Ovary (tissue), 9 donors: ENCODE measurements around the gene PKD1L1. TPM values are rescaled to one million over a fixed set of nuclear protein-coding genes. Genes with fewer than 3 reads are reported as not detected.

ENCODE experiments used
- DNase-seq, 5 donors: peaks; one replicate each; pipeline ENCODE4 v3.0.0-alpha.2; 2019 to 2020
- H3K27ac ChIP-seq, 2 donors: fragments of 200-600 bp; one replicate each; pipeline versions ENCODE4 v1.5.1 to v1.8.0; 2019 to 2022
- H3K27me3 ChIP-seq: fragments of 200-600 bp; one replicate; pipeline ENCODE4 v1.8.0; 2022
- H3K36me3 ChIP-seq: fragments of 200-600 bp; sonication (generic); one replicate; pipeline ENCODE4 v1.5.1; 2019
- H3K4me1 ChIP-seq: one replicate; pipeline ENCODE4 v1.8.1; 2013; ENCODE audit warnings: mild to moderate bottlenecking, moderate library complexity; ENCODE audit not compliant: insufficient read depth
- H3K4me3 ChIP-seq: fragments of 200-600 bp; sonication (generic); one replicate; pipeline ENCODE4 v1.5.1; 2017
- H3K9me3 ChIP-seq, 2 donors: fragments of 200-600 bp in 1 of 2; sonication (generic) in 1 of 2; one replicate each; pipeline versions ENCODE4 v1.5.1 to v1.8.1; 2013 to 2019; ENCODE audit warnings: mild to moderate bottlenecking in 1 of 2, moderate library complexity in 1 of 2
- EP300 ChIP-seq: sonication (generic); formaldehyde crosslinking; IDR thresholded peaks from one replicate; pipeline ENCODE4 v1.6.1; 2017; ENCODE audit warnings: antibody characterized with exemption
- POLR2A ChIP-seq: fragments of 450-650 bp; IDR thresholded peaks from one replicate; pipeline ENCODE4 v1.6.1; 2017; ENCODE audit warnings: antibody characterized with exemption, mild to moderate bottlenecking, moderate library complexity
- WGBS, 3 donors: extraction: QIAGEN DNeasy Blood & Tissue Kit in 1 of 3; methylation state at CpG; one replicate each; pipeline versions ENCODE4 v1.1.5 to v1.1.7; 2013 to 2017; 5-methylcytosine and 5-hydroxymethylcytosine counted together
- intact Hi-C, 4 donors: fragments of 100-400 bp; cut with DNase I; formaldehyde crosslinking; loops; one replicate each; pipeline versions ENCODE4 v1.11.0 to v1.15.1; 2022 to 2023
- polyA plus RNA-seq, 2 donors: library from polyadenylated mRNA; stranded (reverse); fragments of 200-250 nt in 1 of 2; fragments of 350-450 nt in 1 of 2; fragmentation: Illumina TruSeq in 1 of 2; extraction: RNeasy Lipid Tissue Mini Kit (QIAGEN cat#74804) in 1 of 2; gene quantifications; one replicate each; pipeline ENCODE4 v1.2.3, GENCODE V29; 2013 to 2014
- total RNA-seq, 7 donors: library from RNA; depleted of rRNA in 2 of 7; stranded (reverse); fragments of >200 nt in 2 of 7; fragmentation: NEBNext Ultra II Directional in 3 of 7; extraction: Animal tissue kit (Norgen Biotek cat#: 25700) in 3 of 7; gene quantifications; one replicate each; pipeline versions ENCODE4 v1.1.0 to v1.2.4, GENCODE V29; 2016 to 2023
- TF ChIP-seq, protein P1 (sequence below), 3 donors: fragments of 450-650 bp in 2 of 3; fragments of 200-600 bp in 1 of 3; IDR thresholded peaks; one replicate each; pipeline versions ENCODE4 v1.5.1 to v1.8.0; 2016 to 2022; ENCODE audit warnings: antibody characterized with exemption in 3 of 3, mild to moderate bottlenecking in 1 of 3
- donor health status: DM: no; HTN: no; CAD: no; lungs with moderate emphysema.
- donor health status: DM: no; HTN: no; CAD: no.
- donor health status: Bipolar disorder and iron deficiency.
- donor health status: DM: yes; HTN: yes; CAD: no.
- donor health status: DM: no; HTN: no; CAD: no.
- donor health status: DM: yes; HTN: yes; CAD: no.

PKD1L1 gene
- total and polyA plus RNA-seq, 9 donors: 0.11 to 0.48 (median 0.22) TPM

- intact Hi-C loops: no loop called here
- no peaks in the 10 kb centered on the region for H3K36me3 ChIP-seq
- H3K4me3 ChIP-seq: no peak overlapping the region
- TF ChIP-seq POLR2A (no peak), EP300 (no peak)
- TF ChIP-seq, protein P1, sequence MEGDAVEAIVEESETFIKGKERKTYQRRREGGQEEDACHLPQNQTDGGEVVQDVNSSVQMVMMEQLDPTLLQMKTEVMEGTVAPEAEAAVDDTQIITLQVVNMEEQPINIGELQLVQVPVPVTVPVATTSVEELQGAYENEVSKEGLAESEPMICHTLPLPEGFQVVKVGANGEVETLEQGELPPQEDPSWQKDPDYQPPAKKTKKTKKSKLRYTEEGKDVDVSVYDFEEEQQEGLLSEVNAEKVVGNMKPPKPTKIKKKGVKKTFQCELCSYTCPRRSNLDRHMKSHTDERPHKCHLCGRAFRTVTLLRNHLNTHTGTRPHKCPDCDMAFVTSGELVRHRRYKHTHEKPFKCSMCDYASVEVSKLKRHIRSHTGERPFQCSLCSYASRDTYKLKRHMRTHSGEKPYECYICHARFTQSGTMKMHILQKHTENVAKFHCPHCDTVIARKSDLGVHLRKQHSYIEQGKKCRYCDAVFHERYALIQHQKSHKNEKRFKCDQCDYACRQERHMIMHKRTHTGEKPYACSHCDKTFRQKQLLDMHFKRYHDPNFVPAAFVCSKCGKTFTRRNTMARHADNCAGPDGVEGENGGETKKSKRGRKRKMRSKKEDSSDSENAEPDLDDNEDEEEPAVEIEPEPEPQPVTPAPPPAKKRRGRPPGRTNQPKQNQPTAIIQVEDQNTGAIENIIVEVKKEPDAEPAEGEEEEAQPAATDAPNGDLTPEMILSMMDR (IDR thresholded peaks at IDR 0.05): no peak
- WGBS, 3 donors: 85 to 95% (median 91%) methylated on average over 6 of the region's 6 CpGs
- no peaks in the 10 kb centered on the region for H3K27me3 ChIP-seq
- DNase-seq: no peak
- no peaks in the 10 kb centered on the region for H3K4me1 ChIP-seq
- H3K9me3 ChIP-seq: no peaks in the 10 kb centered on the region
- no peak overlapping the region for H3K27ac ChIP-seq
Measured at GRCh38 chr7:47938574-47939165, 9.6 kb downstream of the PKD1L1 start.

DNA sequence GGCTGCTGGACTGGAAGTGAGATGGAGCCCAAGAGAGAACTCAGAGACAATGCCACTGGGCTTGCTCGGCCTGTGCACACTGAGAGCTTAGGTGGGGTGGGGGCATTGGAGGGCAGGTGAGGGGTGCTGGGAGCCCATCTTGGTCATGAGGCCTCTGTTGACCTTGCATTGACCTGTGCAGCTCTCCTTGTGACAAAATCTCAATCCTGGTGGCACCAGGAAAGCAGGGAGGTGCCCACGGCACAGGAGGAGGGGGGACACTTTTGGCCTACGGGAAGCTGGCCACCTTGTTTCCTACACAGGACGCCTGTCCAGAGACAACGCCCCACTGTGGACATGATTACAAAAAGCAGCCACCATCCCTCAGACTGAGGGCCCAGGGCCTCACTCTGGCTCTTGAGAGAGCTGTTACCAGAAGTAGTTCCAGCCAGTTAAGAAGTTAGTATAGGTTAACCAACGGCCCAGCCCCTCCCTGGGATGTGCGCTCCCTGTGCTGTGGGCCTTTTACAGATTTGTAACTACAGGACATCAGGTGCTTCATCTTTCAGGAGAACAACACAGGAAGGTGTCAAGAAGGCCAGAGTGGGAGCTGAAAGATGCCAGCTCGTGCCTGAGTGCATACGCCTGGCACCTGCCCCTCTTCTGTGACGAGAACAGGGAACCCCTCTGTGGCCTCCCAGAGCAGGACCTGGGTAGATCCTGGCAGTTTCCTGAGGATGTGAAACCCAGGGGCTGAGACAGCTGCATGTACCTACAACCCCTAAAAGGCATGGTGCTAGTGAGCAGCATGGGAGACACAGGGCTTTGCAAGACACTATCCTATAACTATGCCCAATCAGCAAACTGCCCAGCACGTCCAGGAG lies 10.3 kb downstream of the PKD1L1 start:
- intact Hi-C loops: no loop called here

DNA sequence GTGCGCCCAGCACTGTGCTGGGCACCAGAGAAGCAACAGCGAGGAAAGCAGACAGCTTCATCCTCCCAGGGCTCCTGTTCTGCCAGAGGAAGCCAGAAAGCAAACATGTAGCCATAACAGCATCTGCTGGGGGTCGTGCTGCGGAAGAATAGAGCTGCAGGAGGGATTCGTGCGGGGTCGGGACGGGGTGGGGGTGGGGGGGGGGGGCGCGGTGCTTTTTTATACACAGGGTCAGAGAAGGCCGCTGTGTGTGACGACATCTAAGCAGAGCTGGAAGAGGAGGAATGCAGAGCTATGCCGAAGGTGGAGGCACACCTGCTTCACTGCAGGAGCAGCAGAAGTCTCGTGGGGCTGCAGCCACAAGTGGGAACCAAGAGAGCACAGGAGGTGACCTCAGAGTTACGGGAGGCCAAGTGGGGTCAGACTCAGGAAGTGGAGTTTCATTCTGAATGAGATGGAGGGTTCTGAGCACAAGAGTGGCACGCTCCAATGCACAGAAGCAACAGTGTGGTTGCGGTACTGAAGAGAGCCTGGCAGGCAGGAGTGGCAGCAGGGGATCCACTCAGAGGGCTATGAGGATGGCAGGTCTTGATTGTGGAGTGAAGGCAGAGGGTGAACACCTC lies 11.1 kb downstream of the PKD1L1 start:
- Histone ChIP-seq H3K4me3 (no peak overlapping the region), H3K27ac (no peak overlapping the region), H3K4me1 (no peaks in the 10 kb centered on the region), H3K36me3 (no peaks in the 10 kb centered on the region), H3K9me3 (no peaks in the 10 kb centered on the region), H3K27me3 (no peaks in the 10 kb centered on the region)
- intact Hi-C loops: no loop called here
- DNase-seq: no peak
- TF ChIP-seq POLR2A (no peak), EP300 (no peak)
- TF ChIP-seq, protein P1 (IDR thresholded peaks at IDR 0.05): no peak
- 35 to 61% (median 52%) methylated on average over 17 of the region's 17 CpGs for WGBS, 3 donors

More for the DNA sequence above, 10.3 kb downstream of the PKD1L1 start:
- Histone ChIP-seq H3K4me3 (no peak overlapping the region), H3K9me3 (no peaks in the 10 kb centered on the region), H3K36me3 (no peaks in the 10 kb centered on the region), H3K4me1 (no peaks in the 10 kb centered on the region), H3K27me3 (no peaks in the 10 kb centered on the region), H3K27ac (no peak overlapping the region)
- DNase-seq: no peak
- 82 to 94% (median 88%) methylated on average over 11 of the region's 11 CpGs for WGBS, 3 donors
- TF ChIP-seq, protein P1 (IDR thresholded peaks at IDR 0.05): no peak
- TF ChIP-seq EP300 (no peak), POLR2A (no peak)

- Histone ChIP-seq H3K36me3 (no peaks in the 10 kb centered on the region), H3K4me1 (no peaks in the 10 kb centered on the region), H3K4me3 (no peak overlapping the region), H3K27ac (no peak overlapping the region), H3K27me3 (no peaks in the 10 kb centered on the region), H3K9me3 (no peaks in the 10 kb centered on the region)
- intact Hi-C loops: no loop called here
- TF ChIP-seq EP300: no peak
- TF ChIP-seq POLR2A: no peak
- TF ChIP-seq, protein P1 (IDR thresholded peaks at IDR 0.05): no peak
- WGBS, 3 donors: 89 to 93% (median 89%) methylated on average over 4 of the region's 4 CpGs
- no peak for DNase-seq
Measured at GRCh38 chr7:47936323-47936722, 11.9 kb downstream of the PKD1L1 start.
